LNCAP (cell line): Measurements from ENCODE around the gene MARS1.

Source experiments
- CTCF ChIP-seq: fragments of 450-650 bp; IDR thresholded peaks from 2 replicates; pipeline ENCODE4 v1.5.1; 2017; ENCODE audit warnings: mild to moderate bottlenecking

The MARS1 gene

DNA sequence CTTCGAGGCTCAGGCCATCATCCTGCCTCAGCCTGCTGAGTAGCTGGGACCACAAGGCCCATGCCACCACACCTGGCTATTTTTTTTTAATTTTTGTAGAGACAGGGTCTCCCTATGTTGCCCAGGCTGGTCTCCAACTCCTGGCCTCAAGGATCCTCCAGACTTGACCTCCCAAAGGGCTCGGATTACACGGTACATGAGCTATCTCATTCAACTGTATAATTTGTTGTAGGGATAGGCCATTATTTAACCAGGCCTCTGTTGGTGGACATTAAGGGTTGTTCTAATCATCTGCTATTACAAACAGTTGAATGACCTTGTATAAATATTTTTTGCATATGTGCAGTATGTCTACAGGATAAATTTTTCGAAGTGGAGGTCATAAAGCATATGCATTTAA is 71.0 kb downstream of the MARS1 start:
- TF ChIP-seq CTCF: no peak

DNA sequence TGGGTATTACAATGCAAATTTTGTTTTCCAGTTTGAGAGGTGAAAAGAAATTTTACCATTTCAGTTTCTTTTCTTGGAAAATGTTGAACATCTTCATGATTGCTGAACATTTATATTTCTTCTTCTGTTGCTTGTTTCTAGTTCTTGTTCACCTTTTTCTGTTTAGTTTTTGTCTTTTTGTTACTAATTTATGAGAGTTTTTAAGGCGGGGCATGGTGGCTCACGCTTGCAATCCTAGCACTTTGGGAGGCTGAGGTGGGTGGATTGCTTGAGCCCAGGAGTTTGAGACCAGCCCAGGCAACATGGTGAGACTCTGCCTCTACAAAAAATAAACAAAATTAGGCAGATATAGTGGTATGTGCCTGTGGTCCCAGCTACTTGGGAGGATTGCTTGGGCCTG is 72.6 kb downstream of the MARS1 start:
- no peak for TF ChIP-seq CTCF

DNA sequence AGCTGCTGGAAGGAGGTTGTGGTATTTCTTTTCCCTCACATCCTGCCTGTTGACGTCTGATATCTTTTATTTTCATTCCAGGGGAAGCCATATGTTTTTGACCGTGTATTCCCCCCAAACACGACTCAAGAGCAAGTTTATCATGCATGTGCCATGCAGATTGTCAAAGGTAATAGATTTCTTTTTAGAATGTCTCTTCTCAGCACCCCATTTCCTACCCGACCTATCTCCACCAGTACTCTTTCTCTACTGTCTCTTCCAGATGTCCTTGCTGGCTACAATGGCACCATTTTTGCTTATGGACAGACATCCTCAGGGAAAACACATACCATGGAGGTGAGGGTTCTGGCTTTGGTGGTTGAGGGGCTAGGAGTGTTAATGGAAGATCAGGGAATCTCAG is 75.5 kb downstream of the MARS1 start:
- no peak for TF ChIP-seq CTCF

GRCh38 chr12:57564178-57564740 is 76.4 kb downstream of the MARS1 start:
- TF ChIP-seq CTCF: no peak
